ENCODE data around the gene NCKAP5. TPM values are rescaled to one million over a fixed set of nuclear protein-coding genes. Genes with fewer than 3 reads are reported as not detected.

NCKAP5 gene
- total and polyA plus RNA-seq, 2 of the 13 experiments (the other 11 are each of a cell fraction or from before 2014, with no cell fraction given): 0.01 TPM; not detected in 1

GRCh38 chr2:133262893-133263292, 305.4 kb downstream of the NCKAP5 start:
- 19% methylated on average over 2 of the region's 2 CpGs for WGBS (ENCODE audit: low lambda C conversion rate)
- ChIA-PET POLR2A (no interaction called here), CTCF (ENCODE audit: low intra/inter-chr PET ratio, low total read pairs) (no interaction called here)
- intact Hi-C loops (cut with micrococcal nuclease; ENCODE audit: unreplicated experiment): loop anchor here (1.0 kb wide), 1 partner anchor 517 kb away; no protein-coding TSS in a partner anchor
- Histone ChIP-seq H3K4me2 (ENCODE audit: low read depth, low read length) (no peak overlapping the region), H3K27ac (ENCODE audit: extremely low read length, insufficient read depth, low read length) (no peak overlapping the region), H3K36me3 (replicated peaks in 1 of 2; ENCODE audit: control insufficient read depth in 1 of 2, insufficient read depth in 2 of 2, low read length in 2 of 2) (no peaks in the 10 kb centered on the region), H2AFZ (ENCODE audit: low read length) (no peak overlapping the region), H3K27me3 (ENCODE audit: control insufficient read depth in 1 of 2, insufficient read depth in 2 of 2, low read length in 2 of 2) (0 out of 5 replicates have a peak, but pooled peaks cover 0 to 3% of the 10 kb centered on the region in 2 experiments), H3K4me3 (replicated peaks in 1 of 3; ENCODE audit: insufficient read depth in 1 of 3, low read depth in 2 of 3, low read length in 3 of 3) (no peak overlapping the region), H3K9me3 (ENCODE audit: low read length) (no peaks in the 10 kb centered on the region), H3K9ac (ENCODE audit: insufficient read depth, low read depth, low read length) (no peak overlapping the region), H3K4me1 (ENCODE audit: insufficient read depth, low read length) (no peaks in the 10 kb centered on the region), H4K20me1 (ENCODE audit: insufficient read depth, low read length) (no peaks in the 10 kb centered on the region), H3K79me2 (ENCODE audit: insufficient read depth, low read length) (no peaks in the 10 kb centered on the region)
- ATAC-seq (no peak), FAIRE-seq (no peak), DNase-seq (ENCODE audit: low spot score) (no peak)
- in situ Hi-C loops (cut with HindIII; ENCODE audit: extremely low pct_ligation_motif_present, low pct_unique_long_range_greater_than_20kb): no loop called here
- TF ChIP-seq FOXJ3 (CRISPR knock-in tag; IDR thresholded peaks at IDR 0.05; ENCODE audit: borderline replicate concordance) (no peak), HINFP (CRISPR knock-in tag; IDR thresholded peaks at IDR 0.05; ENCODE audit: low read depth) (no peak), NBN (conservative IDR thresholded peaks at IDR 0.05) (no peak), FOXK1 (CRISPR knock-in tag; IDR thresholded peaks at IDR 0.05; ENCODE audit: borderline replicate concordance, low read depth) (no peak), MZF1 (CRISPR knock-in tag; IDR thresholded peaks at IDR 0.05; ENCODE audit: borderline replicate concordance) (no peak), ZNF326 (CRISPR knock-in tag; IDR thresholded peaks at IDR 0.05; ENCODE audit: borderline replicate concordance) (no peak), KIAA2018 (CRISPR knock-in tag; IDR thresholded peaks at IDR 0.05; ENCODE audit: borderline replicate concordance) (no peak)
- BruUV-seq (replicated peaks): no TSS peak

Measured in HepG2 (cell line).